Keratinocyte (primary cell): ENCODE data around the gene KRT9.

Experiments used
- CTCF ChIP-seq, 3 experiments: IDR thresholded peaks in 1 of 3; conservative IDR thresholded peaks in 1 of 3; optimal IDR thresholded peaks in 1 of 3; 2 replicates in 2 of 3; 3 replicates in 1 of 3; pipeline versions ENCODE3 to v1.5.1; 2011; ENCODE audit warnings: low read length in 3 of 3, mild to moderate bottlenecking in 3 of 3, moderate library complexity in 2 of 3, control low read depth in 1 of 3, inconsistent platforms in 1 of 3; ENCODE audit not compliant: insufficient read depth in 2 of 3; ENCODE audit errors: extremely low read depth in 1 of 3
- EZH2 ChIP-seq: IDR thresholded peaks from one replicate; pipeline ENCODE4 v1.6.1; 2012; ENCODE audit warnings: inconsistent platforms, mild to moderate bottlenecking, low read length, moderate library complexity

- no peak for TF ChIP-seq EZH2
- TF ChIP-seq CTCF (optimal IDR thresholded peaks at IDR 0.05 in 1 of 3, IDR thresholded peaks at IDR 0.05 in 1 of 3, conservative IDR thresholded peaks at IDR 0.05 in 1 of 3; ENCODE audit: extremely low read depth in 1 of 3, insufficient read depth in 2 of 3, low read length in 3 of 3) = no peak
Observed at GRCh38 chr17:41613277-41614082, 41.6 kb upstream of the KRT9 start.
